HUES48 (cell line): Measurements from ENCODE around the gene FAM25C.
"Not testable (repeated sequence)": the region's sequence is repeated elsewhere in the genome, so short reads cannot be mapped to it uniquely, and the experiment has no call there.

Experiments
- H3K27ac ChIP-seq: one replicate; pipeline ENCODE4 v1.7.0; 2013; ENCODE audit warnings: low read depth, low read length, inconsistent platforms
- H3K27me3 ChIP-seq: 2 replicates; pipeline ENCODE4 v1.6.1; 2013; ENCODE audit warnings: mild to moderate bottlenecking, low read length; ENCODE audit not compliant: control insufficient read depth, insufficient read depth
- H3K36me3 ChIP-seq: 2 replicates; pipeline ENCODE4 v1.6.1; 2013; ENCODE audit warnings: low read length; ENCODE audit not compliant: control insufficient read depth, insufficient read depth
- H3K4me1 ChIP-seq: 2 replicates; pipeline ENCODE4 v1.6.1; 2013; ENCODE audit warnings: mild to moderate bottlenecking, low read length; ENCODE audit not compliant: control insufficient read depth, insufficient read depth
- H3K4me3 ChIP-seq: 2 replicates; pipeline ENCODE4 v1.5.1; 2013; ENCODE audit warnings: mild to moderate bottlenecking, low read depth, low read length
- H3K9ac ChIP-seq: 2 replicates; pipeline ENCODE4 v1.6.1; 2013; ENCODE audit warnings: mild to moderate bottlenecking, low read depth, low read length, moderate library complexity
- H3K9me3 ChIP-seq: 2 replicates; pipeline ENCODE4 v1.6.1; 2013; ENCODE audit warnings: low read length; ENCODE audit not compliant: control insufficient read depth, insufficient read depth

Gene FAM25C

DNA sequence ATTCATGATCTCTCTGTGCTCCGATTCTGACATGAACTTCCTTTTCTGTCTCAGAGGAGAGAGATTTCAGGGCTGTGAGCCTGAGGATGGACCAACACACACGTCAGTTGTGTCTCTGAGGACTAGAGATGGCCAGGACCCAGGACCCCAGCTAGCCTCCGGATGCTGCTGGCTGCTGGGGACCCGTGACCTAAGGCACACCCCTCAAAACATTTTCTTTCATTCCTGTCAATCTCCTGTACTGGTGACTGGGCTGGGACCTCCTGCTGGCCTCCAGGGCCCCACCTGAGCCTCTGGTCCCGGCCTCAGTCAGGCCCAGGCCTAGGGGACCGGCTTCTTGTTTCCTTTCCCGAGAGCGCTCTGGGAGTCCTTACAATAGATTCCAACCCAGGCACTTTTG lies 42.4 kb downstream of the FAM25C start:
- not testable (repeated sequence) for H3K27me3 ChIP-seq, H3K36me3 ChIP-seq, H3K4me3 ChIP-seq, H3K27ac ChIP-seq, H3K9me3 ChIP-seq, H3K4me1 ChIP-seq, H3K9ac ChIP-seq

GRCh38 chr10:47947424-47947823 lies 52.2 kb downstream of the FAM25C start:
- not testable (repeated sequence) for H3K4me1 ChIP-seq, H3K9me3 ChIP-seq

More at GRCh38 chr10:47947424-47947823, 52.2 kb downstream of the FAM25C start:
- not testable (repeated sequence) for H3K4me3 ChIP-seq, H3K36me3 ChIP-seq, H3K27ac ChIP-seq, H3K27me3 ChIP-seq, H3K9ac ChIP-seq
